Thoracic aorta (tissue), 2 donors: ENCODE measurements around the gene UBAC2. TPM values are rescaled to one million over a fixed set of nuclear protein-coding genes. Genes with fewer than 3 reads are reported as not detected.

Experiments
- ATAC-seq: fragments of 150-250 bp; one replicate; pipeline ENCODE4 v1.8.0; 2017; ENCODE audit warnings: low read depth; ENCODE audit not compliant: insufficient number of reproducible peaks, low FRiP score
- DNase-seq: peaks from one replicate; pipeline ENCODE4 v3.0.0-alpha.2; 2020; ENCODE audit warnings: low spot score
- H3K27ac ChIP-seq, 2 donors: fragments of 200-600 bp; sonication (generic); 1 replicate in 1 of 2; 2 replicates in 1 of 2; pipeline ENCODE4 v1.5.1; 2016; ENCODE audit warnings: mild to moderate bottlenecking in 2 of 2, moderate library complexity in 2 of 2
- H3K27me3 ChIP-seq: fragments of 200-600 bp; sonication (generic); replicated peaks from 2 replicates; pipeline ENCODE4 v1.6.0; 2016; ENCODE audit warnings: mild to moderate bottlenecking; ENCODE audit not compliant: insufficient read depth
- H3K36me3 ChIP-seq: fragments of 200-600 bp; sonication (generic); one replicate; pipeline ENCODE4 v1.5.1; 2016
- H3K4me1 ChIP-seq, 2 donors: fragments of 200-600 bp; sonication (generic); 1 replicate in 1 of 2; 2 replicates in 1 of 2; pipeline versions ENCODE4 v1.5.1 to v1.6.0; 2016; ENCODE audit warnings: low read depth in 2 of 2, mild to moderate bottlenecking in 1 of 2; ENCODE audit not compliant: control insufficient read depth in 1 of 2
- H3K4me3 ChIP-seq: fragments of 200-600 bp; sonication (generic); 2 replicates; pipeline ENCODE4 v1.5.1; 2016; ENCODE audit warnings: mild to moderate bottlenecking
- H3K9me3 ChIP-seq: fragments of 200-600 bp; sonication (generic); 2 replicates; pipeline ENCODE4 v1.5.1; 2016
- CTCF ChIP-seq: fragments of 200-600 bp; sonication (generic); IDR thresholded peaks from one replicate; pipeline ENCODE4 v1.5.1; 2019; ENCODE audit warnings: antibody characterized with exemption
- total RNA-seq, 2 donors: library from RNA; depleted of rRNA; stranded (reverse); fragments of >200 nt; gene quantifications; one replicate each; pipeline versions ENCODE4 v1.1.0 to v1.2.3, GENCODE V29; 2016

UBAC2 gene
- total RNA-seq, 2 donors from 2014 or later = 41.3 to 49.7 TPM

- Histone ChIP-seq H3K27ac (no peak overlapping the region), H3K4me1 (no peaks in the 10 kb centered on the region), H3K36me3 (no peaks in the 10 kb centered on the region), H3K4me3 (no peak overlapping the region), H3K27me3 (no peaks in the 10 kb centered on the region), H3K9me3 (no peaks in the 10 kb centered on the region)
- TF ChIP-seq CTCF = no peak
- no peak for ATAC-seq
- DNase-seq = no peak
Observed at GRCh38 chr13:99157046-99157445, 43.6 kb upstream of the UBAC2 start.

- no peaks in the 10 kb centered on the region for H3K27me3 ChIP-seq
- ATAC-seq (no peak), DNase-seq (no peak)
- no peaks in the 10 kb centered on the region for H3K9me3 ChIP-seq
- H3K4me1 ChIP-seq = no peaks in the 10 kb centered on the region
- H3K36me3 ChIP-seq = no peaks in the 10 kb centered on the region
- no peak for TF ChIP-seq CTCF
- H3K4me3 ChIP-seq = no peak overlapping the region
- H3K27ac ChIP-seq = no peak overlapping the region
Observed at GRCh38 chr13:99158846-99159245, 41.8 kb upstream of the UBAC2 start.

- TF ChIP-seq CTCF = no peak
- no peak for ATAC-seq
- H3K4me1 ChIP-seq = no peaks in the 10 kb centered on the region
- no peaks in the 10 kb centered on the region for H3K27me3 ChIP-seq
- no peaks in the 10 kb centered on the region for H3K36me3 ChIP-seq
- DNase-seq = no peak
- H3K4me3 ChIP-seq = no peak overlapping the region
- no peak overlapping the region for H3K27ac ChIP-seq
- no peaks in the 10 kb centered on the region for H3K9me3 ChIP-seq
Observed at GRCh38 chr13:99159331-99160061, 41.2 kb upstream of the UBAC2 start.

- H3K4me3 ChIP-seq = no peak overlapping the region
- TF ChIP-seq CTCF = no peak
- DNase-seq (no peak), ATAC-seq (no peak)
- H3K27me3 ChIP-seq = no peaks in the 10 kb centered on the region
- no peaks in the 10 kb centered on the region for H3K9me3 ChIP-seq
- no peaks in the 10 kb centered on the region for H3K36me3 ChIP-seq
- no peaks in the 10 kb centered on the region for H3K4me1 ChIP-seq
- no peak overlapping the region for H3K27ac ChIP-seq
Observed at GRCh38 chr13:99160415-99160814, 40.2 kb upstream of the UBAC2 start.

- TF ChIP-seq CTCF = no peak
- H3K27ac ChIP-seq = no peak overlapping the region
- no peak for DNase-seq
- H3K36me3 ChIP-seq = no peaks in the 10 kb centered on the region
- H3K27me3 ChIP-seq = no peaks in the 10 kb centered on the region
- no peak overlapping the region for H3K4me3 ChIP-seq
- no peak for ATAC-seq
- H3K9me3 ChIP-seq = no peaks in the 10 kb centered on the region
- H3K4me1 ChIP-seq = no peaks in the 10 kb centered on the region
Observed at GRCh38 chr13:99161512-99161911, 39.1 kb upstream of the UBAC2 start.
